ENCODE data around the gene USP10.

DNA sequence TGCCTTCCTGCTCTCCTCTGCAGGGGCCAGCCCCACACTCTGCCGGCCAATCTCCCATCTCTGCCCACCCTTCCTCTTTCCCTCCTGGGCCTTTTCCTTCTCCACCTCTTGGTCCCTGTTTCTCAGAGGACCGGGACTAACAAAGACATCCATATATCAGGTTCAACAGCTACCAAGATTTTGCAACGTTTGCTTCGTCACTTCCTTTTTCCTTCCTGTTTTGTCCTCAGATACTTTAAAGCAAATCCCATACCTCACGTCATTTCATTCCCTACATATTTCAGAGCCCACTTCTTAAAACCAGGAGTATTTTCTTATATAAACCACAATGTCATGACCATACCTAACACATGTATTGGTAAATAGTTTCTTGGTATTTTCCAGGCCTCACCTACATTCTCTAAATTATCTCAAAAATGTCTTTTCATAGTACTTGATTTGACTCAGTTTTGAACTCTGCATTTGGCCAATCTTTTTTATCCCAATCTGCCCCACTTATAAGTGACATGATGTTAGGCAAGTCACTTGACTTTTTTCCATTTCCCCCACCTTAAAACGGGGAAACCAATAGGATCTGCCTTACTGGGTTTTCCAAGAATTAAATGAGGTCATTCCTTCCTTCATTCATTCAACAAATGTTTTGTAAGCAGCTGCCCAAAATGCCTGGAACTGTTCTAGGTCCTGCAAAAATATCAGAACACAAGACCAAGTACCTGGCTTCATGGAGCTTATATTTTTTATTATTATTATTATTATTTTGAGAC is 7.2 kb upstream of the USP10 start:
- TF ChIP-seq POLR2A (IDR thresholded peaks at IDR 0.05), result no peak
- TF ChIP-seq, protein P1, sequence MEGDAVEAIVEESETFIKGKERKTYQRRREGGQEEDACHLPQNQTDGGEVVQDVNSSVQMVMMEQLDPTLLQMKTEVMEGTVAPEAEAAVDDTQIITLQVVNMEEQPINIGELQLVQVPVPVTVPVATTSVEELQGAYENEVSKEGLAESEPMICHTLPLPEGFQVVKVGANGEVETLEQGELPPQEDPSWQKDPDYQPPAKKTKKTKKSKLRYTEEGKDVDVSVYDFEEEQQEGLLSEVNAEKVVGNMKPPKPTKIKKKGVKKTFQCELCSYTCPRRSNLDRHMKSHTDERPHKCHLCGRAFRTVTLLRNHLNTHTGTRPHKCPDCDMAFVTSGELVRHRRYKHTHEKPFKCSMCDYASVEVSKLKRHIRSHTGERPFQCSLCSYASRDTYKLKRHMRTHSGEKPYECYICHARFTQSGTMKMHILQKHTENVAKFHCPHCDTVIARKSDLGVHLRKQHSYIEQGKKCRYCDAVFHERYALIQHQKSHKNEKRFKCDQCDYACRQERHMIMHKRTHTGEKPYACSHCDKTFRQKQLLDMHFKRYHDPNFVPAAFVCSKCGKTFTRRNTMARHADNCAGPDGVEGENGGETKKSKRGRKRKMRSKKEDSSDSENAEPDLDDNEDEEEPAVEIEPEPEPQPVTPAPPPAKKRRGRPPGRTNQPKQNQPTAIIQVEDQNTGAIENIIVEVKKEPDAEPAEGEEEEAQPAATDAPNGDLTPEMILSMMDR (IDR thresholded peaks at IDR 0.05), result no peak
